HG03354 (cell line): ENCODE data around the gene L3MBTL2.

ENCODE experiments used
- ATAC-seq: cut with Tn5 transposase; IDR thresholded peaks from one replicate; pipeline ENCODE4 v1.9.1; 2021; ENCODE audit warnings: mild to moderate bottlenecking; ENCODE audit not compliant: unreplicated experiment, poor library complexity, severe bottlenecking

Gene L3MBTL2

DNA sequence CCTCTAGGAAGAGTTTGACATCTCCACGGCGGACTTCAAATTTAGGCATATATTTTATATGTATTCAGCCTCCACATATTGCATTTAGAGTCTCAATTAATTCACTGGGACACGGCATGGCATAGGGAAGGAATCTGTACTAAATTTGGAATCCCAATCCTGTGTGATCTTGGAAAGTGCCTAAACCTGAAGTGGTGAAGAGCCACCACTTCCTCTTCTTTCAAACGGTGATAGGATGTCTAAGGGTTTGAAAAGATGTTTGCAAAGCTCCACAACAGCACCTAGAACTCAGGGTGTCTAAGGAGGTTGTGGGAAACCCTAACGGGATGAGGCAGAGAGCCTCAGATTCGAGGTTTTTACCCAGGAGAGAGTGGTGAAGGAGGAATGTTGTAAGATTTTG, 1.0 kb upstream of the L3MBTL2 start:
- no peak for ATAC-seq

GRCh38 chr22:41206719-41207118, 1.6 kb downstream of the L3MBTL2 start:
- ATAC-seq: no peak

DNA sequence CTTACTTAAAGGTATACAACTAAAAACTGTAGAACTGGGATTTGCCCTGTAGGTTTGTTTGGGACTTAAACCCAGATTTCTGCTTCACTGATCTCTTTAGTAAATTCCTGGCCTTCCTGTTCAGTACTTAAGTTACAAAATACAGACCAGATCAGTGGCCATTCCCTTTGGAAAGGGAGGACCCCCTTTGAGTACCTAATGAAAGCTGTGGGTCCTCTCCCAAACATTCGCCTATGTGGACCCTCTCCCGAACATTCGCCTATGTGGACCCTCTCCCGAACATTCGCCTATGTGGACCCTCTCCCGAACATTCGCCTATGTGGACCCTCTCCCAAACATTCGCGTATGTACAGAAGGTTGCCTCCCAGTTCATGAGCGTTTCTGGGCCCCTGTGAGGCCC, 10.3 kb downstream of the L3MBTL2 start:
- no peak for ATAC-seq

- no peak for ATAC-seq
Observed at GRCh38 chr22:41215926-41216325, 10.8 kb downstream of the L3MBTL2 start.

GRCh38 chr22:41216984-41217383, 11.9 kb downstream of the L3MBTL2 start:
- no peak for ATAC-seq

DNA sequence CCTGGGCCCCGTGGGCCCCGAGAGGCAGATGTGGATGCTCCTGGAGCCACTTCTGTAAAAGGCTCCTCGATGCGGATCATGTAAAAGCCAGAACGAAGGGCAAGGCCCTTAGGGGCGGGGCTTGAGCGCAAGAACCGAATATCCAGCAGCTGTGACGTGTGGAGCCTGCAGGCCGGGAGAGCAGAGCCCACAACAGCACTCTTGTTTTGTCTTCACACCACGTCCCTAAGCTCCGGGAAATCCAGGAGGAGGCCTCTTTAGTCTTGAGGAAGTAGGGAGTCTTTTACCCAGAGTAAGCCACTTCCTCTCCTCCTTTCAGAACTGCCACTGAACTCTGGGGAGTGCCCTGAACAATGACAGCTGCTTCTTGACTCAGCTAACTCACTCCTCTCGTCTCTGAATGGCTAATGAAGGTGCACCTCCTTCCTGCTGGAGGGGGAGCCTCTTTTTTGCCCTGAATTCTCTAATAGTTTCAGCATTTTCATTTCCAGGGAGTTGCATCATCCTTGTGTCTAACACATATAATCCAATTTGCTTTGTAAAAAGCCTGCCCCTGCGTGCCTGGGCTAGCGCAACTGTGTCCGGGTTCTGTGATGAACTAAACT, 12.5 kb downstream of the L3MBTL2 start:
- peak; percentile 73 for ATAC-seq

DNA sequence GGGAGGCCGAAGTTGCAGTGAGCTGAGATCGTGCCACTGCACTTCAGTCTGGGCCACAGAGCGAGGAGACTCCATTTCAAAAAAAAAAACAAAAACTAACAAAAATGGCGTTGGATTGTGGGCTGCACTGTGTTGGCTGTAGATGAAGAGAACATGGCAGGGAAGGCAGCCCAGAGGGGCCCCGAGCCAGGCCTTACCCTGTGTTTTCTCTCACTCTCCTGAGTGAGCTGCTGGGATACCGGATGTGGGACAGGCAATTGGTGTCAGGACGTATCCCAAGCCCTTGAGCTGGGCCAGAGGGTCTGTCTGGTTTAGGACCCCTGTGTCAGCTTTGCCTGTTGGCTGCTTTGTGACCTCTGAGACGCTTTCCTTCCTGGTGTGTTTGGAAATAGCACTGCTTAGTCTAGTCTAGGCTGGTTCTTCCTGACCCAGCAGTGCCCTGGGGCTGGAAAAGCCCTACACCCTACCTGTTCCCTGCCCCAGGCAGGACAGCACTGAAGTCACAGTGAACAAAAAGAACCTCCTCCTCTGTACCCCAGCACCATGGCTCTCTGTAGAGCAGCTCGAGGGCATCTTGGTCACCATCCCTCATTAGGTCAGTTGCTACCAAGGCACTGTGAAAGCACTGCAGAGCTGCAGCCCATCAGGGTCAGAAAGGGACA, 17.9 kb downstream of the L3MBTL2 start:
- no peak for ATAC-seq

- ATAC-seq: no peak
Observed at GRCh38 chr22:41223535-41223934, 18.4 kb downstream of the L3MBTL2 start.

GRCh38 chr22:41226723-41227655, 21.9 kb downstream of the L3MBTL2 start:
- ATAC-seq: no peak

DNA sequence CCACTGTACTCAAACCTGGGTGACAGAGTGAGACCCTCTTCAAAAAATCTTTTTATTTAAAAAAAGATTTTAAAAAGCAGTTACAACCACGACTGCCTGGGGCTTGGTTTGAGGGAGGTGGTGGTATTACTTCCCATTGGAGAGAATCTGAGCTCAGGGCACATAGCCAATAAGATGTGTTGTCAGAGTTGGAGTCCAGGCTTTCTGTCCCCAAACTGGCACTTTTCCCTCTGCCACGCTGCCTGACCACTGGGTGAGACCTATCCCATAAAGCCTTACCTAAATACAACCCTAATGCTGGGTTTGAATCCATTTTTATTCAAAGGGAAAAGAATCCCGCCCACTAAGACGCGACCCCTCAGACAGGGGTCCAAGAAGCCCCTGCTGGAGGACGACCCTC, 24.1 kb downstream of the L3MBTL2 start:
- no peak for ATAC-seq

GRCh38 chr22:41229730-41230400, 24.8 kb downstream of the L3MBTL2 start:
- ATAC-seq: no peak

DNA sequence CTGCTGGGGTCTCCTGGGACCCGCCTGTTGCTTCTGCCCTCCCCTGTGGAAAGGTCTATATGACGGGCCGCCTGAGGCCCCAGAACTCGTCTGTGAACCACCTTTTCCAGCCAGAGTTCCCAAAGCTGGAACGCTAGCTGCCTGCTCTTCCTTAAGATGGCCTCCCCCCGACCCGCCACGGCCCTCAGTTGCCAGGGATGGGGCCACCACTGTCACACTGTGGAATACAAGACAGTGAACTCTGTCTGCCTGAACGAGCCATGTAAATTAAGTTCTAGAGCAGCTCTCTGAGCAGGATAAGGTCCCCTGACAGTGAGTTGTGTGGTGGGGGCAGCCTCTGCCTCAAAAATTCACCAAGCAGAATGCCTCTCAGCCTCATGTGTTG, 25.3 kb downstream of the L3MBTL2 start:
- no peak for ATAC-seq

DNA sequence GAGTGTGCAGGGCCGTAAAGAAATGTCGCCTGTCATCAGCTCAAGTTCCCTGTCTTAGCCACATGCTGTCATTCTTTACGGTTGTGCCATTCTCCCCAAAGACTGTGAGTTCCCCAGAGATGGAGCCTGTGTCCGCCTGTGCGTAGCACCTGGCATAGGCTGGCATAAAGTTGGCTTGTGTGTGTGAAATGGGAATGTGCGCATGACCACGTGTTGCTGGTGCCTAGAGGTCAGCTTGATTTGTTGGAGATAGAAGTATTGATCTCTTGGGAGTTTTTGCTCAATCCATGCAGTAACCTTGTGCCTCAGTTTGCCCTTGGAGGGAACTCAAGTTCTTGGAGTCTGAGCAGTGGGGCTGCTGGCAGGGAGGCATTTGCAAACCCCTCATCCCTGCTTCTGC, 26.3 kb downstream of the L3MBTL2 start:
- ATAC-seq: no peak

DNA sequence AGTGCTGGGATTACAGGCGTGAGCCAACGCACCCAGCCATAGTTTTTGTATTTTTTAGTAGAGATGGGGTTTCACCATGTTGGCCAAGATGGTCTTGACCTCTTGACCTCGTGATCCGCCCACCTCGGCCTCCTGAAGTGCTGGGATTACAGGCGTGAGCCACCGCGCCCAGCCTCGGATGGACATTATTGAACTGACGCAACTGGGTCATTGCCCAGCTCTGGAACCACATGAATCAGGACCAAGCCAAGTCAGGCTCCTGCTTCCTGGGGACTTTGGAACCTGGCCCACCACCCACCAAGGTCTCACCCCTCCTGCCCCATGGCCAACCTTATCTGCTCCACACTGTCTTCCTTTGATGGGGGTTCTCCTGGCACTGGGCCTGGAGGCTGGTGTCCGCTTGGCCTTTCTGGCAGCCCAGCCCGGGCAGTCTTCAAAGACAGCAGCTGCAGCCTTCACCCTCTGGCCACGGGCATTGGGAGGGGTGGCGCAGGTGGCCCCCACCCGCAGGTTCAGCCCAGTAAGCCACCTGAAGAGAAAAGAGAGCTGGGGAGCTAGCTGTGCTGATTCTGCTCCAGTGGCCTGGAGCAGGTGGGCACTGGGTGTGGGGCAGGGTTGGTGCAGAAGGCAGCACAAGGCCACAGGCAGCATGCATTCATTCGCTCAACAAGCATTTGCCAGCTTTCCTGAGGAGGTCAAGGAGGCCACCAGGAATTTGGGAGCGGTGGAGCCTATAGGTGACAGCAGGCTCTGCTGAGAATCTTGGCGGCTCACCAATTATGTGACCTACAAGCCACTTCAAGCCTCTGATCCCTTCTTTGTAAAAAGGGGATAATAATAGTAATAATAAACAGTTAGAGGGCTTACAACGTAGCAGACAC, 29.9 kb downstream of the L3MBTL2 start:
- ATAC-seq: no peak

DNA sequence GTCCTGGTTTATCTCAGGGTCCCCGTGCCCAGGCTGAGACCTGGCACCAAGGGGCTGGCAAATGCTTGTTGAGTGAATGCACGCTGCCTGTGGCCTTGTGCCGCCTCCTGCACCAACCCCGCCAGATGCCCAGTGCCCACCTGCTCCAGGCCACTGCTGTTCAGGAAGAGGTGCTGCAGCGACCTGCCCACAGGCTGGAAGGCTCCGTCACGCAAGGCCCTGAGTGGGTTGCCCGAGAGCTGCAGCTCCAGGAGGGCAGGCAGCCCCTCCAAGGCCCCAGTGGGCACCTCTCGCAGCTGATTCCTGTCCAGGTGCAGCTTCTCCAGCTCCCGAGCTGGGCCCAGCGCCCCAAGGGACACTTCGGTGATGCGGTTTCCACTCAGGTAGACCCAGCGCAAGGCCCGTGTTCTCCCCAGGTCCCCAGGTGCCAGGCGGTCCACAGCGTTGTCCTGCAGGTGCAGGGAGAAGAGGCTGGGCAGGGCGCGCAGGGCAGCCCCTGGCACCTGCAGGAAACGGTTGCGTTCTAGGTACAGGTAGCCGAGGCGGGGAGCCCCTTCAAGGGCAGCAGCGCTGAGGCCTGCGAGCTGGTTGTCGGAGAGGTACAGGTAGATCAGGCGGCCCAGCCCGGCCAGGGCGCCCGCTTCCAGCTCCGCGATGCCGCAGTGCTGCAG, 32.1 kb downstream of the L3MBTL2 start:
- ATAC-seq: no peak

DNA sequence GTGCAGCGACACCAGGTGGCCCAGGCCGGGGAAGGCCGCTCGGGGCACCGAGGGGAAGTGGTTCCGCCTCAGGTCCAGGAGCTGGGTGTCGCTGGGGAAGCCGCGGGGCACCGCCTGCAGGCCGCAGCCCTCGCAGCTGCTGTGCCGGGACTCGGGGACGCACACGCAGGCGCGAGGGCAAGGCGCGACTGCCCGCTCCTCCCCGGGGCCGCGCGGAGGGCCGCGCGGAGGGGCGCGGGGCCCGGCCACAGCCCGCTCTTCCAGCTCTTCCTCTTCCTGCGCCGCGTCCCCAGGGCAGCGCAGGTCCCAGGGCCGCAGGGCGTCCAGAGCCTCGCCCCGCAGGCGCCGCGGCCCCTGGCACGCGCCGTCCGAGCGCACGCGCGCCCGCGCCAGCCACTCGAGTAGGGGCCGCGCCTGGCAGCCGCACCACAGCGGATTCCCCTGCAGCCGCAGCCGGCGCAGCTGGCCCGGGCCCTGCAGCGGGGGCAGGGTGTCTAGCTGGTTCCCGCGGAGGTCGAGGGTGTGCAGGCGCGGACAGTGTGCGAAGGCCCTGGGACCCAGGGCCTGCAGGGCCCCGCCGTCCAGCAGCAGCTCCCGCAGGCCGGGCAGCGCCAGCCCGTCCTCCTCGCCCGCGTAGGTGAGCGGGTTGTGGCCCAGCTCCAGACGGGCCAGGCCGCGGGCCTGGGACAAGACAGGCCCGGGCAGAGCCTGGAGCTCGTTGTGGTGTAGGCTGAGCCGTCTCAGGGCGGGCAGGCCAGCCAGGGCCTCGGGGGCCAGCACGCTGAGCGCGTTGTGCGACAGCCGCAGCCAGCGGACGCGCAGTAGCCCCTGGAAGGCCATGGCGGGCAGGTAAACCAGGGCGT, 32.8 kb downstream of the L3MBTL2 start:
- ATAC-seq: peak; percentile 61

- ATAC-seq: no peak
Observed at GRCh38 chr22:41238570-41239442, 33.7 kb downstream of the L3MBTL2 start.
